Endothelial cell of umbilical vein (primary cell): ENCODE results near the gene RASD2. TPM values are rescaled to one million over a fixed set of nuclear protein-coding genes. Genes with fewer than 3 reads are reported as not detected.

Experiments
- BruUV-seq: library from RNA; stranded (reverse); fragments of 400-500 nt; replicated peaks from 2 replicates; lab custom pipeline; 2021; lab: Mats Ljungman, UMichigan
- CTCF ChIA-PET: fragments of 300-600, 350-600 bp; sonication (Branson Sonifier 250); formaldehyde crosslinking; loops from one replicate; lab custom pipeline; 2021; ENCODE audit warnings: antibody characterized with exemption, inconsistent platforms; lab: Charles Lee
- POLR2A ChIA-PET: fragments of 300-600, 350-600 bp; sonication (Branson Sonifier 250); formaldehyde crosslinking; loops from one replicate; lab custom pipeline; 2021; ENCODE audit warnings: antibody characterized with exemption, inconsistent platforms; lab: Charles Lee
- DNase-seq: peaks from one replicate; pipeline ENCODE4 v3.0.0-alpha.2; 2011; ENCODE audit warnings: low read depth, low spot score
- FAIRE-seq: peaks from 2 replicates; lab custom pipeline; 2011; peaks lifted over from hg19 to GRCh38; lab: Jason Lieb, UNC
- H2AFZ ChIP-seq: 2 replicates; pipeline ENCODE4 v1.6.0; 2012; ENCODE audit warnings: low read depth, low read length, control low read depth, inconsistent platforms
- H3K27ac ChIP-seq: 2 replicates; pipeline ENCODE4 v1.5.1; 2011; ENCODE audit warnings: low read depth, mild to moderate bottlenecking, control low read depth, low read length, moderate library complexity; ENCODE audit not compliant: insufficient read depth
- H3K27me3 ChIP-seq, 2 experiments: 2 replicates each; pipeline versions ENCODE4 v1.6.0 to v1.6.1; 2011; ENCODE audit warnings: low read length in 2 of 2, mixed read lengths in 1 of 2; ENCODE audit not compliant: control insufficient read depth in 2 of 2, insufficient read depth in 2 of 2
- H3K36me3 ChIP-seq, 2 experiments: 2 replicates in 1 of 2; 3 replicates in 1 of 2; pipeline ENCODE4 v1.5.1; 2011; ENCODE audit warnings: low read length in 2 of 2, mild to moderate bottlenecking in 1 of 2, moderate library complexity in 1 of 2; ENCODE audit not compliant: control insufficient read depth in 2 of 2, insufficient read depth in 2 of 2; ENCODE audit errors: extremely low read depth in 1 of 2
- H3K4me1 ChIP-seq: 3 replicates; pipeline ENCODE4 v1.5.1; 2011; ENCODE audit warnings: mild to moderate bottlenecking, low read length; ENCODE audit not compliant: control insufficient read depth, insufficient read depth; ENCODE audit errors: extremely low read depth
- H3K4me2 ChIP-seq: 2 replicates; pipeline ENCODE4 v1.6.1; 2011; ENCODE audit warnings: low read length, control low read depth, mixed read lengths; ENCODE audit not compliant: insufficient read depth
- H3K4me3 ChIP-seq, 3 experiments: fragments of 200-600 bp in 1 of 3; sonication (generic), shearing (Covaris generic) in 1 of 3; replicated peaks in 1 of 3; 2 replicates each; pipeline ENCODE4 v1.5.1; 2011 to 2016; ENCODE audit warnings: control low read depth in 3 of 3, low read length in 3 of 3, mild to moderate bottlenecking in 2 of 3, inconsistent platforms in 1 of 3, low read depth in 1 of 3, moderate library complexity in 1 of 3; ENCODE audit not compliant: insufficient read depth in 1 of 3
- H3K79me2 ChIP-seq: 2 replicates; pipeline ENCODE4 v1.6.0; 2012; ENCODE audit warnings: low read length, inconsistent platforms; ENCODE audit not compliant: control insufficient read depth, insufficient read depth
- H3K9ac ChIP-seq: replicated peaks from 2 replicates; pipeline ENCODE3; 2011; ENCODE audit warnings: low read length, control low read depth; ENCODE audit not compliant: insufficient read depth; ENCODE audit errors: extremely low read depth
- H3K9me1 ChIP-seq: replicated peaks from 3 replicates; pipeline ENCODE4 v1.6.0; 2011; ENCODE audit warnings: mild to moderate bottlenecking, low read length; ENCODE audit not compliant: control insufficient read depth, insufficient read depth; ENCODE audit errors: extremely low read depth
- H3K9me3 ChIP-seq: replicated peaks from 2 replicates; pipeline ENCODE4 v1.5.1; 2012; ENCODE audit warnings: low read length, inconsistent platforms; ENCODE audit not compliant: control insufficient read depth, insufficient read depth
- H4K20me1 ChIP-seq: replicated peaks from 2 replicates; pipeline ENCODE3; 2011; ENCODE audit warnings: mild to moderate bottlenecking, low read length; ENCODE audit not compliant: control insufficient read depth, insufficient read depth; ENCODE audit errors: extremely low read depth
- CTCF ChIP-seq, 2 donors: IDR thresholded peaks; 1 replicate in 1 of 2; 2 replicates in 1 of 2; pipeline ENCODE4 v1.5.1; 2011; ENCODE audit warnings: low read length in 2 of 2, mild to moderate bottlenecking in 2 of 2, moderate library complexity in 2 of 2, control low read depth in 1 of 2, inconsistent platforms in 1 of 2, low read depth in 1 of 2; ENCODE audit not compliant: insufficient read depth in 1 of 2; ENCODE audit errors: extremely low read depth in 1 of 2
- EZH2 ChIP-seq: IDR thresholded peaks from 2 replicates; pipeline ENCODE4 v1.6.1; 2012; ENCODE audit warnings: borderline replicate concordance, low read depth, mild to moderate bottlenecking, moderate library complexity, low read length, inconsistent platforms; ENCODE audit not compliant: severe bottlenecking
- FOS ChIP-seq: IDR thresholded peaks from 2 replicates; pipeline ENCODE4 v1.6.1; 2011; ENCODE audit warnings: mild to moderate bottlenecking, low read length, moderate library complexity, borderline replicate concordance; ENCODE audit not compliant: insufficient read depth
- GATA2 ChIP-seq: IDR thresholded peaks from 2 replicates; pipeline ENCODE4 v1.7.0; 2011; ENCODE audit warnings: low read depth, mild to moderate bottlenecking, moderate library complexity, mixed read lengths, low read length; ENCODE audit not compliant: insufficient read length, insufficient read depth
- JUN ChIP-seq: IDR thresholded peaks from 2 replicates; pipeline ENCODE4 v1.6.1; 2011; ENCODE audit warnings: borderline replicate concordance, low read depth; ENCODE audit not compliant: insufficient read length, insufficient read depth
- MAX ChIP-seq: IDR thresholded peaks from 2 replicates; pipeline ENCODE4 v1.6.1; 2011; ENCODE audit not compliant: insufficient read depth, insufficient read length
- MYC ChIP-seq: IDR thresholded peaks from one replicate; pipeline ENCODE4 v1.6.1; 2011; ENCODE audit warnings: mild to moderate bottlenecking, low read depth, low read length
- POLR2A ChIP-seq: IDR thresholded peaks from 2 replicates; pipeline ENCODE4 v1.6.1; 2012; ENCODE audit warnings: low read depth, mild to moderate bottlenecking, control low read depth, low read length
- POLR2AphosphoS5 ChIP-seq: IDR thresholded peaks from 2 replicates; pipeline ENCODE4 v1.6.1; 2012; ENCODE audit warnings: low read depth, mild to moderate bottlenecking, control low read depth, low read length, moderate library complexity; ENCODE audit not compliant: insufficient read depth
- dilution Hi-C: fragments of 300-500 bp; cut with MboI; formaldehyde crosslinking; loops from one replicate; pipeline ENCODE4 v1.15.0; 2019; ENCODE audit warnings: low sequenced_read_pairs; ENCODE audit not compliant: extremely low pct_ligation_motif_present
- intact Hi-C: fragments of 100-400 bp; cut with micrococcal nuclease; formaldehyde crosslinking; loops from one replicate; pipeline ENCODE4 v1.10.0; 2022
- polyA plus RNA-seq, 4 experiments: library from polyadenylated mRNA; depleted of rRNA in 3 of 4; stranded (reverse) in 3 of 4; unstranded in 1 of 4; fragments of >200 nt; gene quantifications; 2 replicates each; pipeline versions ENCODE4 v1.2.1 to v1.2.3, GENCODE V29; 2011 to 2012; ENCODE audit warnings: missing spikeins in 1 of 4
- total RNA-seq: library from RNA; stranded (reverse); gene quantifications from 2 replicates; pipeline ENCODE4 v1.2.3, GENCODE V29; 2021

The RASD2 gene
- total and polyA plus RNA-seq, 2 donors (not counting 3 experiments of a cell fraction or from before 2014, with no cell fraction given), result not detected

DNA sequence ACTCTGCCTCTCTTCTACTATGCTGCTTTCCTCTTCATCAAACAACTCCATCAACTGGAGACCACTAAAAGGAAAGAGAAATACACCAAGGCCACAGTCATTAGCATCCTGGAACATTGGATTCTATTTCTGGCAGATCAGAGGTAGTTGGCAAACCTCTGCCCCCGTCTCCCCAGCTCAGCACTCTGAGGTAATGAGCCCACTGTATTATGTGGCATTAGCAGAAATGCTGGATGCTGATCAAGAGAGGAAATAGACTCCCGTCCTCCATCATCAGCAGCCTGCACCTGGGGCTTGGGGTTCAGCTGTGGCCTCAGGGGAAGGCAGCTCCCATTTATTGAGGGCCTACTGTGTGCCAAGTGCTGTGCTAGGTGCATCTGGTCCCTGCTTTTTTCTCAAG is 9.0 kb upstream of the RASD2 start:
- TF ChIP-seq CTCF (IDR thresholded peaks at IDR 0.05; ENCODE audit: extremely low read depth in 1 of 2, insufficient read depth in 1 of 2, low read depth in 1 of 2, low read length in 2 of 2), result no peak
- H3K27me3 ChIP-seq, result peaks cover 0 to 4% of the 10 kb centered on the region in 2 experiments
- H3K4me1 ChIP-seq, result no peaks in the 10 kb centered on the region
- no peak overlapping the region for H2AFZ ChIP-seq
- ChIA-PET CTCF (no interaction called here), POLR2A (no interaction called here)
- H3K4me3 ChIP-seq, result no peak overlapping the region
- intact Hi-C loops (no loop called here), dilution Hi-C loops (no loop called here)
- no peak overlapping the region for H3K9ac ChIP-seq
- no peak for DNase-seq
- no peak for FAIRE-seq
- H3K79me2 ChIP-seq, result no peaks in the 10 kb centered on the region
- H3K9me3 ChIP-seq, result no peaks in the 10 kb centered on the region
- BruUV-seq, result no TSS peak
- no peak overlapping the region for H3K27ac ChIP-seq
- no peaks in the 10 kb centered on the region for H3K36me3 ChIP-seq
- H3K4me2 ChIP-seq, result no peak overlapping the region
- no peaks in the 10 kb centered on the region for H3K9me1 ChIP-seq
- H4K20me1 ChIP-seq, result no peaks in the 10 kb centered on the region

- Histone ChIP-seq H3K9me3 (no peaks in the 10 kb centered on the region), H2AFZ (no peak overlapping the region), H3K27me3 (peaks cover 0 to 4% of the 10 kb centered on the region in 2 experiments), H4K20me1 (no peaks in the 10 kb centered on the region), H3K9me1 (no peaks in the 10 kb centered on the region), H3K27ac (no peak overlapping the region), H3K79me2 (no peaks in the 10 kb centered on the region), H3K4me3 (no peak overlapping the region), H3K36me3 (no peaks in the 10 kb centered on the region), H3K4me1 (peaks cover 5% of the 10 kb centered on the region), H3K4me2 (no peak overlapping the region), H3K9ac (no peak overlapping the region)
- intact Hi-C loops (no loop called here), dilution Hi-C loops (no loop called here)
- ChIA-PET CTCF (interaction anchor here (1.4 to 2.3 kb wide), 2 partner anchors 62 to 102 kb away, joined by 4 to 6 read pairs; no protein-coding TSS in a partner anchor), POLR2A (interaction anchor here (0.6 kb wide), 1 partner anchor 56 kb away, joined by 5 read pairs; no protein-coding TSS in a partner anchor)
- no peak for FAIRE-seq
- TF ChIP-seq MYC, result no peak
- TF ChIP-seq GATA2, result no peak
- TF ChIP-seq EZH2, result no peak
- no peak for TF ChIP-seq JUN
- TF ChIP-seq POLR2A, result no peak
- no peak for TF ChIP-seq MAX
- TF ChIP-seq FOS, result no peak
- TF ChIP-seq POLR2AphosphoS5, result no peak
- TF ChIP-seq CTCF (IDR thresholded peaks at IDR 0.05; ENCODE audit: extremely low read depth in 1 of 2, insufficient read depth in 1 of 2, low read depth in 1 of 2, low read length in 2 of 2), result no peak
- BruUV-seq, result no TSS peak
- no peak for DNase-seq
These were observed 7.1 kb upstream of the RASD2 start for GRCh38 chr22:35533365-35534029.
